Measurements from ENCODE around the gene UTP14A.
"Not testable (repeated sequence)": the region's sequence is repeated elsewhere in the genome, so short reads cannot be mapped to it uniquely, and the experiment has no call there.

The UTP14A gene, protein sequence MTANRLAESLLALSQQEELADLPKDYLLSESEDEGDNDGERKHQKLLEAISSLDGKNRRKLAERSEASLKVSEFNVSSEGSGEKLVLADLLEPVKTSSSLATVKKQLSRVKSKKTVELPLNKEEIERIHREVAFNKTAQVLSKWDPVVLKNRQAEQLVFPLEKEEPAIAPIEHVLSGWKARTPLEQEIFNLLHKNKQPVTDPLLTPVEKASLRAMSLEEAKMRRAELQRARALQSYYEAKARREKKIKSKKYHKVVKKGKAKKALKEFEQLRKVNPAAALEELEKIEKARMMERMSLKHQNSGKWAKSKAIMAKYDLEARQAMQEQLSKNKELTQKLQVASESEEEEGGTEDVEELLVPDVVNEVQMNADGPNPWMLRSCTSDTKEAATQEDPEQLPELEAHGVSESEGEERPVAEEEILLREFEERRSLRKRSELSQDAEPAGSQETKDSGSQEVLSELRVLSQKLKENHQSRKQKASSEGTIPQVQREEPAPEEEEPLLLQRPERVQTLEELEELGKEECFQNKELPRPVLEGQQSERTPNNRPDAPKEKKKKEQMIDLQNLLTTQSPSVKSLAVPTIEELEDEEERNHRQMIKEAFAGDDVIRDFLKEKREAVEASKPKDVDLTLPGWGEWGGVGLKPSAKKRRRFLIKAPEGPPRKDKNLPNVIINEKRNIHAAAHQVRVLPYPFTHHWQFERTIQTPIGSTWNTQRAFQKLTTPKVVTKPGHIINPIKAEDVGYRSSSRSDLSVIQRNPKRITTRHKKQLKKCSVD

DNA sequence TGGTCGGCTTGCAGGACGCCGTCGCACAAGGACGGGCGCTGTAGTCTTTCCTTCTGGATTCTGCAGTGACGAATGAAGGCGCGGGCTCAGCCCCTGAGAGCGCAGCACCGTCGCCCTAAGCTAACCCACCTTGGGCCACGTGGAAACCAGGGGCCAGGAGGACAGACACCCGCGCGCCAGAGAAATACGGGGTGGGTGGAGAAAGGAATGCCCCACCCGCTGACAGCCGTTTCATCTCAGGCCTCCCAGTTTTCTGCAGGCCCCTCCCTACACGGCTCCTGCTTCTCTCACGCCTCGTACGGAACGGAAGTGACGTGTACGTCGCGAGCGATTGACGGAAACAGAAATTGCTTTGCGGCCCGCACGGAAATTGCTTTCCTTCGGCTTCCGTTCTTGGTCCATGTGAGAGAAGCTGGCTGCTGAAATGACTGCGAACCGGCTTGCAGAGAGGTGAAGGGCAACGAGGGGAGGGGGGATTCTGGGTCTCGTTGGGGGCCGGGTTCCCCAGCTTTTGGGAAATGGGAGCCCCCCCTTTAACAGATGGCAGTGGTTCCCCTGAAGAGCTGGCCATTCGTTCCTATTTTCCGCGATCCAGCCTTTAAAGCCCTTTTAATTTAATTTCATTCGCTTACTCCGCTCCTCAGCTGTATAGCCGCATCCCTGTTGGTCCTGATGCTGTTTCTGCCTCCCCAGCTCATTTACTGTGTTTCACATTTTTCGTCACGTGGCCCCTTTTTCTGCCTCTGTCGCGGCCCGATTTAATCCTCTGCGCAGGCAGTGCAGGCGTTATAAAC lies at the start of gene UTP14A:
Gene UTP14A (plus strand): TSS at position 378 of the 794 bp plus-strand sequence. CDS start 47 bp downstream, at position 425.
- H3K27me3 ChIP-seq (ENCODE audit: insufficient read depth, poor library complexity, severe bottlenecking) = no peaks in the 10 kb centered on the region
- H3K9me3 ChIP-seq (ENCODE audit: severe bottlenecking) = no peaks in the 10 kb centered on the region
- H3K4me3 ChIP-seq (ENCODE audit: severe bottlenecking) = peak within 1 kb of the TSS; percentile 72
- peak; percentile 79 for DNase-seq (ENCODE audit: low spot score)
- peaks cover 37% of the 10 kb centered on the region for H3K36me3 ChIP-seq (ENCODE audit: low read depth)
- peak; percentile 92 for ATAC-seq (ENCODE audit: low read depth)
- TF ChIP-seq, protein P1, sequence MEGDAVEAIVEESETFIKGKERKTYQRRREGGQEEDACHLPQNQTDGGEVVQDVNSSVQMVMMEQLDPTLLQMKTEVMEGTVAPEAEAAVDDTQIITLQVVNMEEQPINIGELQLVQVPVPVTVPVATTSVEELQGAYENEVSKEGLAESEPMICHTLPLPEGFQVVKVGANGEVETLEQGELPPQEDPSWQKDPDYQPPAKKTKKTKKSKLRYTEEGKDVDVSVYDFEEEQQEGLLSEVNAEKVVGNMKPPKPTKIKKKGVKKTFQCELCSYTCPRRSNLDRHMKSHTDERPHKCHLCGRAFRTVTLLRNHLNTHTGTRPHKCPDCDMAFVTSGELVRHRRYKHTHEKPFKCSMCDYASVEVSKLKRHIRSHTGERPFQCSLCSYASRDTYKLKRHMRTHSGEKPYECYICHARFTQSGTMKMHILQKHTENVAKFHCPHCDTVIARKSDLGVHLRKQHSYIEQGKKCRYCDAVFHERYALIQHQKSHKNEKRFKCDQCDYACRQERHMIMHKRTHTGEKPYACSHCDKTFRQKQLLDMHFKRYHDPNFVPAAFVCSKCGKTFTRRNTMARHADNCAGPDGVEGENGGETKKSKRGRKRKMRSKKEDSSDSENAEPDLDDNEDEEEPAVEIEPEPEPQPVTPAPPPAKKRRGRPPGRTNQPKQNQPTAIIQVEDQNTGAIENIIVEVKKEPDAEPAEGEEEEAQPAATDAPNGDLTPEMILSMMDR (IDR thresholded peaks at IDR 0.05; ENCODE audit: poor library complexity, severe bottlenecking) = no peak
- peak within 1 kb of the TSS; percentile 42 for H3K27ac ChIP-seq (ENCODE audit: poor library complexity, severe bottlenecking)
- H3K4me1 ChIP-seq (ENCODE audit: insufficient read depth, poor library complexity, severe bottlenecking) = no peaks in the 10 kb centered on the region

DNA sequence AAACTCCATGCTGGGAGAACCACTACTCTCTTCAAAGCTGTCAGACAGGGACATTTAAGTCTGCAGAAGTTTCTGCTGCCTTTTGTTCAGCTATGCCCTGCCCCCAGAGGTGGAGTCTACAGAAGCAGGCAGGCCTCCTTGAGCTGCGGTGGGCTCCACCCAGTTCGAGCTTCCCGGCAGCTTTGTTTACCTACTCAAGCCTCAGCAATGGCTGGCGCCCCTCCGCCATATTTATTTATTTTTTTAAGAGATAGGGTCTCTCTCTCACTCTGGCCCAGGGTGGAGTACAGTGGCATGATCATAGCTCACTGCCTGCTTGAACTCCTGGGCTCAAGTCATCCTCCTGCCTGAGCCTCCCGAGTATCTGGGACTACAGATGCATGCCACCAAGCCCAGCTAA lies 46.8 kb upstream of the UTP14A start:
- not testable (repeated sequence) for H3K4me1 ChIP-seq (ENCODE audit: insufficient read depth, poor library complexity, severe bottlenecking); H3K9me3 ChIP-seq (ENCODE audit: severe bottlenecking); DNase-seq (ENCODE audit: low spot score); H3K4me3 ChIP-seq (ENCODE audit: severe bottlenecking); H3K36me3 ChIP-seq (ENCODE audit: low read depth); H3K27me3 ChIP-seq (ENCODE audit: insufficient read depth, poor library complexity, severe bottlenecking); ATAC-seq (ENCODE audit: low read depth); H3K27ac ChIP-seq (ENCODE audit: poor library complexity, severe bottlenecking)

DNA sequence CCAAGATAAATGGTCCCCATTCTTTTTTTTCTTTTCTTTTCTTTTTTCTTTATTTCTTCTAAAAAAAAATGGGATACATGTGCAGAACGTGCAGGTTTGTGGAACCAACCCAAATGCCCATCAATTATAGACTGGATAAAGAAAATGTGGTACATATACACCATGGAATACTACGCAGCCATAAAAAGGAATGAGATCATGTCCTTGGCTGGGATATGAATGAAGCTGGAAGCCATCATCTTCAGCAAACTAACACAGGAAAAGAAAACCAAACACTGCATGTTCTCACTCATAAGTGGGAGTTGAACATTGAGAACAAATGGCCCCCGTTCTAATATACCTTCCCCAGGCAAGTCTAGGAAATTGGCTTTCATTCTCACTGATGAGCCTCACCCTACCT lies 39.6 kb upstream of the UTP14A start:
- not testable (repeated sequence) for H3K4me1 ChIP-seq (ENCODE audit: insufficient read depth, poor library complexity, severe bottlenecking); H3K36me3 ChIP-seq (ENCODE audit: low read depth); DNase-seq (ENCODE audit: low spot score); H3K27ac ChIP-seq (ENCODE audit: poor library complexity, severe bottlenecking); H3K9me3 ChIP-seq (ENCODE audit: severe bottlenecking); H3K4me3 ChIP-seq (ENCODE audit: severe bottlenecking); H3K27me3 ChIP-seq (ENCODE audit: insufficient read depth, poor library complexity, severe bottlenecking); ATAC-seq (ENCODE audit: low read depth)

DNA sequence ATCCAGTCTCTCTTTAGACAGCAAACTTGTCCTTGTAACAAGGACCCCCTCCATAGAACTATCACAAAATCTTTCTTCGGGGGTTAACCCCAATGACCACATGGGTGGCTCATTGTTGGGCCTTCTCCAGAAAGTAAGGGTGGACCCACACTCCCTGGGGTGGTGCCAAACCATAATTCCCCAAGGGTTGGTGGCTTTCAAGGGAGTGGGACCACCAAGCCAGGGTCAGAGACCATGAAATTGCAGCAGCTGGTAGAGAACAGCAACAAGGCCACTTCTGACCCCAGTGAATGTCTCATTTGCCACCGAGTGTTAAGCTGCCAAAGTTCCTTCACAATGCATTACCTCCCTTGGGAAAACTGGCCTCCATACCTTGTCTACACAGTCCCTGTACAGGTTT lies 33.4 kb upstream of the UTP14A start:
- Histone ChIP-seq H3K4me3 (ENCODE audit: severe bottlenecking) (no peak overlapping the region), H3K27me3 (ENCODE audit: insufficient read depth, poor library complexity, severe bottlenecking) (no peaks in the 10 kb centered on the region), H3K27ac (ENCODE audit: poor library complexity, severe bottlenecking) (no peak overlapping the region), H3K36me3 (ENCODE audit: low read depth) (no peaks in the 10 kb centered on the region), H3K9me3 (ENCODE audit: severe bottlenecking) (no peaks in the 10 kb centered on the region), H3K4me1 (ENCODE audit: insufficient read depth, poor library complexity, severe bottlenecking) (no peaks in the 10 kb centered on the region)
- ATAC-seq (ENCODE audit: low read depth) = no peak
- no peak for DNase-seq (ENCODE audit: low spot score)
- TF ChIP-seq, protein P1 (IDR thresholded peaks at IDR 0.05; ENCODE audit: poor library complexity, severe bottlenecking) = no peak

DNA sequence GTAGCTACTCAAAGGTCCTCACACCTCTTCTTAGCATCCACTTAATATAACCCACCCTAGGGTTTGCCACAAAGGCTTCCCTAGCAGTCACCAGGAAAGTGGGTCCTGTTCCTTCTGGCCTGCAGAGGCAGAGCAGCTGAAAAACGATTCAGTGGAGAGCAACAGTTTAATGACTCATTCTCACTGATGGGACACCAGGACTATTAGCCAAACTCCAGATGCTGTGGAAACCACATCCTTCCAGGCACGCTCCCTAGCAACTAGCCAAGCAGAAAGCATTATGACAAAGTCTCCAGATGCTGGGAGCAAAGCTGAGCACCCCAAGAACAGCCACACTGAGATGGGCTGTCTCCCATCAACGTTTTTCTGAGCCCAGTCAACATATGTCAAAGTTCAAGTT lies 30.3 kb upstream of the UTP14A start:
- Histone ChIP-seq H3K4me3 (ENCODE audit: severe bottlenecking) (no peak overlapping the region), H3K27me3 (ENCODE audit: insufficient read depth, poor library complexity, severe bottlenecking) (no peaks in the 10 kb centered on the region), H3K36me3 (ENCODE audit: low read depth) (no peaks in the 10 kb centered on the region), H3K27ac (ENCODE audit: poor library complexity, severe bottlenecking) (no peak overlapping the region), H3K9me3 (ENCODE audit: severe bottlenecking) (no peaks in the 10 kb centered on the region), H3K4me1 (ENCODE audit: insufficient read depth, poor library complexity, severe bottlenecking) (no peaks in the 10 kb centered on the region)
- DNase-seq (ENCODE audit: low spot score) (no peak), ATAC-seq (ENCODE audit: low read depth) (0 out of 3 replicates have a peak, but pooled peaks have one; percentile 27)
- TF ChIP-seq, protein P1 (IDR thresholded peaks at IDR 0.05; ENCODE audit: poor library complexity, severe bottlenecking) = no peak
